Tibial nerve (tissue), 4 donors: ENCODE results near the gene ADGRD1. TPM values are rescaled to one million over a fixed set of nuclear protein-coding genes. Genes with fewer than 3 reads are reported as not detected.

Experiments
- DNase-seq, 2 donors: peaks; one replicate each; pipeline ENCODE4 v3.0.0-alpha.2; 2019; ENCODE audit warnings: low spot score in 2 of 2
- H3K27ac ChIP-seq, 4 donors: fragments of 200-600 bp; sonication (generic) in 3 of 4; one replicate each; pipeline ENCODE4 v1.5.1; 2017 to 2019; ENCODE audit warnings: mild to moderate bottlenecking in 1 of 4
- H3K27me3 ChIP-seq, 2 donors: fragments of 200-600 bp; sonication (generic) in 1 of 2; one replicate each; pipeline versions ENCODE4 v1.5.1 to v1.6.0; 2017 to 2019
- H3K36me3 ChIP-seq, 3 donors: fragments of 200-600 bp; sonication (generic); one replicate each; pipeline ENCODE4 v1.5.1; 2018 to 2019
- H3K4me1 ChIP-seq, 4 donors: fragments of 200-600 bp; sonication (generic) in 3 of 4; one replicate each; pipeline ENCODE4 v1.5.1; 2017 to 2019
- H3K4me3 ChIP-seq, 4 donors: fragments of 200-600 bp; sonication (generic) in 3 of 4; one replicate each; pipeline ENCODE4 v1.5.1; 2017 to 2019; ENCODE audit warnings: mild to moderate bottlenecking in 1 of 4, moderate library complexity in 1 of 4
- H3K9me3 ChIP-seq, 4 donors: fragments of 200-600 bp; sonication (generic) in 3 of 4; one replicate each; pipeline ENCODE4 v1.5.1; 2017 to 2019
- EP300 ChIP-seq, 2 donors: sonication (generic); formaldehyde crosslinking; IDR thresholded peaks; one replicate each; pipeline ENCODE4 v1.6.1; 2017; ENCODE audit warnings: antibody characterized with exemption in 2 of 2, mild to moderate bottlenecking in 1 of 2
- POLR2A ChIP-seq, 2 donors: fragments of 450-650 bp; IDR thresholded peaks; one replicate each; pipeline ENCODE4 v1.6.1; 2017; ENCODE audit warnings: antibody characterized with exemption in 2 of 2, mild to moderate bottlenecking in 2 of 2, moderate library complexity in 2 of 2
- WGBS, 2 donors: methylation state at CpG; one replicate each; pipeline ENCODE4 v1.1.5; 2018; 5-methylcytosine and 5-hydroxymethylcytosine counted together
- total RNA-seq, 4 donors: library from RNA; depleted of rRNA; stranded (reverse); fragments of >200 nt; gene quantifications; one replicate each; pipeline ENCODE4 v1.1.0, GENCODE V29; 2016
- TF ChIP-seq, protein P1 (sequence below), 5 experiments: fragments of 200-600 bp in 3 of 5; fragments of 450-650 bp in 2 of 5; sonication (generic) in 3 of 5; IDR thresholded peaks; one replicate each; pipeline ENCODE4 v1.5.1; 2016 to 2019; ENCODE audit warnings: antibody characterized with exemption in 5 of 5, mild to moderate bottlenecking in 3 of 5, moderate library complexity in 2 of 5

Gene ADGRD1
- total RNA-seq, 4 donors from 2014 or later, result 99.0 to 179 (median 125) TPM

DNA sequence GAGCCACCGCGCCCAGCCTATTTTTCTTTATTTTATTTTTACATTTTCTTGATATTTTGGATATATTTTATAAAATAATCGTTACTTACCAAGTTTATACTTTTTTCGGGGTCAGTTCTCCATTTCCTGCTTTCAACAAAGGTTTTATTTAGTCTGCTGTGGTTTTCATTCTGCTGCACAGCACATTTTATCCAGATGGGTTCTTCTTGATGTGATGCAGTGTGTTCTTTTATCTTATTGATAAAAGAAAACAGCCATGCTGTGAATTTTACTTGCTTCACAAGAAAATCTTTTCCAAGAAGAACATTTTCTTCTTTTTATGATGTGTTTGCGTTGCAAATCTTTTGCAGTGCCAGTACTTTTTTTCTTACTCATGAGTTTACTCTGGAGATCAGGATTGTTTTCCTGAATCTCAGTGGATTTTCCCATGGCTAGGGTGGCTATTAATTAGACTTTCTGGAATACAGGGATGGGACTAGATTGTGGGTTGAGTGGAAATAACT lies 192.5 kb downstream of the ADGRD1 start:
- DNase-seq, result no peak
- Histone ChIP-seq H3K4me1 (peaks cover 0 to 4% (median 0%) of the 10 kb centered on the region in 4 donors), H3K36me3 (no peaks in the 10 kb centered on the region), H3K27ac (peak overlapping the region in 1 of 4 donors; percentile 56), H3K4me3 (no peak overlapping the region), H3K9me3 (peaks cover 0 to 5% (median 0%) of the 10 kb centered on the region in 4 donors), H3K27me3 (no peaks in the 10 kb centered on the region)
- WGBS, 2 donors, result 53 to 65% methylated on average over 5 of the region's 5 CpGs
- TF ChIP-seq, protein P1, sequence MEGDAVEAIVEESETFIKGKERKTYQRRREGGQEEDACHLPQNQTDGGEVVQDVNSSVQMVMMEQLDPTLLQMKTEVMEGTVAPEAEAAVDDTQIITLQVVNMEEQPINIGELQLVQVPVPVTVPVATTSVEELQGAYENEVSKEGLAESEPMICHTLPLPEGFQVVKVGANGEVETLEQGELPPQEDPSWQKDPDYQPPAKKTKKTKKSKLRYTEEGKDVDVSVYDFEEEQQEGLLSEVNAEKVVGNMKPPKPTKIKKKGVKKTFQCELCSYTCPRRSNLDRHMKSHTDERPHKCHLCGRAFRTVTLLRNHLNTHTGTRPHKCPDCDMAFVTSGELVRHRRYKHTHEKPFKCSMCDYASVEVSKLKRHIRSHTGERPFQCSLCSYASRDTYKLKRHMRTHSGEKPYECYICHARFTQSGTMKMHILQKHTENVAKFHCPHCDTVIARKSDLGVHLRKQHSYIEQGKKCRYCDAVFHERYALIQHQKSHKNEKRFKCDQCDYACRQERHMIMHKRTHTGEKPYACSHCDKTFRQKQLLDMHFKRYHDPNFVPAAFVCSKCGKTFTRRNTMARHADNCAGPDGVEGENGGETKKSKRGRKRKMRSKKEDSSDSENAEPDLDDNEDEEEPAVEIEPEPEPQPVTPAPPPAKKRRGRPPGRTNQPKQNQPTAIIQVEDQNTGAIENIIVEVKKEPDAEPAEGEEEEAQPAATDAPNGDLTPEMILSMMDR (IDR thresholded peaks at IDR 0.05), result no peak
- TF ChIP-seq EP300 (IDR thresholded peaks at IDR 0.05), result peak; percentile 21 to 27
- no peak for TF ChIP-seq POLR2A (IDR thresholded peaks at IDR 0.05)

DNA sequence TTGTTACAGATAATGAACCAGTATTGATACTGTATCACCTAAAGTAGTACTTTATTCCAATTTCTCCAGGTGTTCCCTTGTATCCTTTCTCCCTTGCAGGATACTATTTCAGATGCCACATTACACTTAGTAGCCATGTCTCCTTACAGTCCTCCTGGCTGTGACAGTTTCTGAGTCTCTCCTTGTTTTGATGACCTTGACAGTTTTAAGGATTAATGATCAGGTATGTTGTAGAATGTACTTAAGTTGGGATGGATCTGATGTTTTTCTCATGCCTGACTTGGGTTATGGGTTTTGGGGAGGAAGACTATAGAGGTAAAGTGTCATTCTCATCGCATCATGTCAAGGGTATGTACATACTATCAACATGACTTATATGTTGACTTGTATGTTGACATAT lies 193.6 kb downstream of the ADGRD1 start:
- Histone ChIP-seq H3K9me3 (peaks cover 0 to 8% (median 0%) of the 10 kb centered on the region in 4 donors), H3K27me3 (no peaks in the 10 kb centered on the region), H3K4me3 (no peak overlapping the region), H3K36me3 (no peaks in the 10 kb centered on the region), H3K27ac (peak overlapping the region in 1 of 4 donors; percentile 56), H3K4me1 (peaks cover 0 to 4% (median 0%) of the 10 kb centered on the region in 4 donors)
- no peak for DNase-seq
- 89 to 96% methylated on average over 1 of the region's 1 CpG for whole genome bisulfite sequencing, 2 donors
- no peak for TF ChIP-seq EP300 (IDR thresholded peaks at IDR 0.05)
- TF ChIP-seq, protein P1 (IDR thresholded peaks at IDR 0.05), result no peak
- TF ChIP-seq POLR2A (IDR thresholded peaks at IDR 0.05), result no peak

DNA sequence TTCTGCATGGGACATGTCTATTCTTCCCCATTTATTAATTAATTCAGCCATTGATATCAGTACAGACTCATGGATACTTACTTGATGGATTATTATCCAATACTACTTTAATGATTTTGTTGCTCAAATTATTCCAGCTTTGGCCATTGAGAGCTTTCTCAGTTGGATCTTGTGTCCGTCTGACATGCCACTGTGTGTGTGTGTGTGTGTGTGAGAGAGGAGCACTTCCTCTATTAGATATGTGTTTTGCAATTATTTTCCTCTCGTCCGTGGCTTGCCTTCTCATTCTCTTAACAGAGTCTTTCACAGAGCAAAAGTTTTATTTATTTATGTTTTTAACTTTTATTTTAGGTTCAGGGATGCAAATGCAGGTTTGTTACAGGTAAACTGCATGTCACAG lies 194.2 kb downstream of the ADGRD1 start:
- DNase-seq, result peak in 1 of 2 donors; percentile 59
- TF ChIP-seq, protein P1 (IDR thresholded peaks at IDR 0.05), result no peak
- no peak for TF ChIP-seq POLR2A (IDR thresholded peaks at IDR 0.05)
- TF ChIP-seq EP300 (IDR thresholded peaks at IDR 0.05), result no peak
- no peaks in the 10 kb centered on the region for H3K27me3 ChIP-seq
- no peaks in the 10 kb centered on the region for H3K36me3 ChIP-seq
- no peak overlapping the region for H3K4me3 ChIP-seq
- peaks cover 0 to 8% (median 0%) of the 10 kb centered on the region in 4 donors for H3K9me3 ChIP-seq
- WGBS, 2 donors, result 64 to 65% methylated on average over 3 of the region's 3 CpGs
- H3K4me1 ChIP-seq, result peaks cover 0 to 2% (median 0%) of the 10 kb centered on the region in 4 donors
- peak overlapping the region in 1 of 4 donors; percentile 56 for H3K27ac ChIP-seq

DNA sequence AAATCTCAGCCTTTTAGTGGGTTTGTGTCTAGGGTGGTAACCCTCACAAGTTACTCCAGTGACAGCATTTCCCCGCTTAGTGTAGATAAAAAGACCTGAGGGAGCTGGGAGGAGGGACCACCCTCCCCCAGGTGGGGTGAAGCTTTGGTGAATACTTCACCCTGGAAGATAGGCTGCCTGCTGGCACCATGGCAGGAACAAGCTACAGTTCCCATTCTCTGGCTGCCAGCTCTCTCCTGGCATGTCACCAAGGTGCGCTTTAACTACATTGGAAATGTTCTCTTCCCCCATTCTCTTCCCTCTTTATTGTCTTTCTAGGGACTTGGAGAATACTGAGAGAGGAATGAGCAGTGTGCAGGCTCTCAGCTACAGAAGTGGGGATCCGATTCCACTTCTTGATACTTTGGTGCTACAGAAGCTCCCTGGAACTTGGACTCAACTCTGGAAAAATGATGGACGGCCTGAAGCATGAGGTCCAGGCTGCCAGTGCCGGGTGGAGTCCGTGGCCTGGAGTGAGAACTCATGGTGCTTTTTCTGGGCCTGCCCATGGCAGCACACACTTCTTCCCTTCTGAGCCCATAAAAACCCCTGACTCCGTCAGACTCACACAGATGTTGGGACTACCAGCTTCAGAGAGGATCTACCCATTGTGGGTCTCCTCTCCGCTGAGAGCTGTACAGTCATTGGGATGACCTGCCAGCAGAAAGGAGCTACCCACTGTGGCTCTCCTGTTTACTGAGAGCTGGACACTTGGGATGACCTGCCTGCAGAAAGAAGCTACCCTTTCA lies 198.0 kb downstream of the ADGRD1 start:
- H3K9me3 ChIP-seq, result peaks cover 0 to 8% (median 0%) of the 10 kb centered on the region in 4 donors
- whole genome bisulfite sequencing, 2 donors, result 81 to 90% methylated on average over 8 of the region's 8 CpGs
- H3K4me1 ChIP-seq, result no peaks in the 10 kb centered on the region
- no peak overlapping the region for H3K27ac ChIP-seq
- H3K27me3 ChIP-seq, result no peaks in the 10 kb centered on the region
- TF ChIP-seq, protein P1 (IDR thresholded peaks at IDR 0.05), result no peak
- no peak for TF ChIP-seq POLR2A (IDR thresholded peaks at IDR 0.05)
- no peak for TF ChIP-seq EP300 (IDR thresholded peaks at IDR 0.05)
- DNase-seq, result peak in 1 of 2 donors; percentile 3
- no peaks in the 10 kb centered on the region for H3K36me3 ChIP-seq
- H3K4me3 ChIP-seq, result no peak overlapping the region

DNA sequence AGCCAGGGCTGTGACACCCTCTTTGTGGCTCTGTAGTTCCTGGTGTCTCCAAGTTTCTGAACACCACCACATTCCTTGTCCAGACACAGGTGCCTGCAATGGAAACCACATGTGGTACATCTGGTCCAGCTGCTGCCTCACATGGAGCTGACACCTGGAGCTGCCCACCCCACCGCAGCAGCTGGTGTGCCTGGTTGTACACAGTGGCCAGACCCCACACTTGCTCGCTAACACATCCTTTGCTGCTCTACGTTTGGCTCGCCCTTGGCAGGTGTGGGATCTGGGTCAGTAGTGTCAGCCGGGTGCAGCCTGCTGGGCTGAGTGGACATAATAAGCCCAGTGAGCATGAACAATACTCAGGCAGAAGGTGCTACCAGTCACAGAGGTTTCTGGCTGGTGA lies 198.9 kb downstream of the ADGRD1 start:
- Histone ChIP-seq H3K4me1 (no peaks in the 10 kb centered on the region), H3K27me3 (no peaks in the 10 kb centered on the region), H3K27ac (no peak overlapping the region), H3K4me3 (no peak overlapping the region), H3K9me3 (peaks cover 0 to 8% (median 0%) of the 10 kb centered on the region in 4 donors), H3K36me3 (no peaks in the 10 kb centered on the region)
- TF ChIP-seq EP300 (IDR thresholded peaks at IDR 0.05) (no peak), POLR2A (IDR thresholded peaks at IDR 0.05) (no peak)
- TF ChIP-seq, protein P1 (IDR thresholded peaks at IDR 0.05), result no peak
- no peak for DNase-seq
- WGBS, 2 donors, result 65 to 87% methylated on average over 5 of the region's 5 CpGs
